ENCODE results near the gene CDC40.
"Not testable (repeated sequence)": the region's sequence is repeated elsewhere in the genome, so short reads cannot be mapped to it uniquely, and the experiment has no call there.

Gene CDC40

GRCh38 chr6:110198561-110198960 lies 18.3 kb downstream of the CDC40 start:
- no peak for DNase-seq

DNA sequence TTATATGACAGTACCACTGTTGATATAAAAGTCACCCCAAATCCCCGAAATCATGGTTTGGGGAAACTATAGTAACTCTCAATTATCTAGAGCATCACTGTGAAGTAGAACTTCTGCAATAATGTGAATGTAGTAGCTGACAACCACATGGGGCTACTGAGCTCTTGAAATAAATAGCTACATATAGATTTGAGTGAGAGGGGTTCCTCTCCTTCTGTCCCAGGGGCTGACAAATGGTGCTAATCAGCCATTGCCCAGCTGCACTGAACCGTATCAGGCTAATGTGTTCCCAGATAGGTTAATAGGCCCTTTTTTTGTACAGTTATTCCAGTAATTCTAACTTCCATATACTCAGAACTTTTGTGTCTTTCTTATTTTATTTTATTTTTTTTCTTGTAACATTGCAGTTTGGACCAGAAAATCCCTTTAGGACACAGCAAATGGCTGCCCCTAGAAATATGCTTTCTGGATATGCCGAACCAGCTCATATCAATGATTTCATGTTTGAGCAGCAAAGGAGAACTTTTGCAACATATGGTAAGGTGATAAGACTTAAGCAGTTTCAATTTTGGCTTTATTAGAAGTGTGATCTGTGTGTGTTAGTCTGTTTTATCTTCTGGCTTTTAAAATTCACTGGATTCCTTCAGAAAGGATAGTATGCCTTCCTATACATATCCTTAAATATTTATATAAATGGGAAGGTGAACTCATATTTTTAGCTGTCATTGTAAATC lies 21.1 kb downstream of the CDC40 start:
- DNase-seq, result no peak

- DNase-seq, result no peak
Observed at GRCh38 chr6:110207652-110208051, 27.4 kb downstream of the CDC40 start.

GRCh38 chr6:110211753-110212152 lies 31.5 kb downstream of the CDC40 start:
- DNase-seq, result no peak

GRCh38 chr6:110214338-110214737 lies 34.1 kb downstream of the CDC40 start:
- DNase-seq, result no peak

- DNase-seq, result peak in 4 of 58 donors; percentile 6 to 49 (median 13)
Observed at GRCh38 chr6:110216140-110216539, 35.9 kb downstream of the CDC40 start.

DNA sequence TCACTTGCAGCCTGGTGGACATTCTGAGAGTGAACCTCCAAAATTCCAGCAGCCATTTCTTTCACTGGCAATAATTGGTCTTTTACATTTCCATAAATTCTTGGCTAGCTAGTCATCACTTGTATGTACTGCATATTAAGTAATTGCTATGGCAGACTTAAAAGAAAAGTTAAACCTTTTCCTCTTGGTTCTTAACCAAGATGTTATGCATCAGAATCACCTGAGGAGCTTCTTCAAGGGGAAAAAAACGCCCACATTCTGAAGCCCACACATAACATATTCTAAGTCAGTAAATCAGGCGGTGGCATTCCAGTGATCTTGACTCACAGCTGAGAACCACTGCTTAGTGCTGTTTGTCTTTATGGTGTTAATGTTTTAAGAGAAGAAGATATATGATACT lies 37.0 kb downstream of the CDC40 start:
- no peak for DNase-seq

GRCh38 chr6:110221738-110222137 lies 41.5 kb downstream of the CDC40 start:
- no peak for DNase-seq

GRCh38 chr6:110226261-110226660 lies 46.0 kb downstream of the CDC40 start:
- no peak for DNase-seq

GRCh38 chr6:110232450-110232849 lies 52.2 kb downstream of the CDC40 start:
- DNase-seq, result no peak

GRCh38 chr6:110233770-110234374 lies 53.6 kb downstream of the CDC40 start:
- no peak for DNase-seq

- not testable (repeated sequence) for DNase-seq
Observed at GRCh38 chr6:110236007-110236406, 55.8 kb downstream of the CDC40 start.

GRCh38 chr6:110239526-110240274 lies 59.5 kb downstream of the CDC40 start:
- no peak for DNase-seq

DNA sequence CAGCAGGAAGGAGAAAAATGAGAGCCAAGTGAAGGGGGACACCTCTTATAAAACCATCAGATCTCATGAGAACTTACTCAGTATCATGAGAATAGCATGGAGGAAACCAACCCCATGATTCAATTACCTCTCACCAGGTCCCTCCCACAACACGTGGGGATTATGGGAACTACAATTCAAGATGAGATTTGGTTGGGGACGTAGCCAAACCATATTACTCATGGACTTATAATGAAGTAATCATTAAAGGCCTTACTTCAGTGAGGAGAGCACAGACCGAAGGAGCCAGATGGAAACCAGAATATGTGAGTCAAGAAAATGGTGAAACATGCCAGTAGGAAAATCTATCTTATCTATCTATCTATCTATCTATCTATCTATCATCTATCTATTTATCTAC lies 64.4 kb downstream of the CDC40 start:
- DNase-seq, result not testable (repeated sequence)

DNA sequence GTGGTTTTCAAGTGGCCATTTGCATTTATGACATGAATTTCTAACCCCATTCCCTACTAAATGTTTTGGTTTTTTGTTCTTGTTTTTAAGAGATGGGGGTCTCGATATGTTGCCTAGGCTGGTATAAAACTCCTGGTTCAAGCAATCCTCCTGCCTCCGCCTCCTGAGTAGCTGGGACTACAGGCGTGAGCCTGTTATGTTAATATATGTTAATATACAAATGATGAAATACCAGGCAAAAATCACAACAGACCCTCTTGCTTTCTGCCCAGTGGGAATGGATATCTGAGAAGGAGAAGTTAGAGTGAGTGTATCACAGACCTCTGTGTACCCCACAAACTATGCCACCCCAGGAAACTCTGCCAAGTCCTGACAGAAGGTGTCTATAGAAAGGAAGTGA lies 66.2 kb downstream of the CDC40 start:
- no peak for DNase-seq

DNA sequence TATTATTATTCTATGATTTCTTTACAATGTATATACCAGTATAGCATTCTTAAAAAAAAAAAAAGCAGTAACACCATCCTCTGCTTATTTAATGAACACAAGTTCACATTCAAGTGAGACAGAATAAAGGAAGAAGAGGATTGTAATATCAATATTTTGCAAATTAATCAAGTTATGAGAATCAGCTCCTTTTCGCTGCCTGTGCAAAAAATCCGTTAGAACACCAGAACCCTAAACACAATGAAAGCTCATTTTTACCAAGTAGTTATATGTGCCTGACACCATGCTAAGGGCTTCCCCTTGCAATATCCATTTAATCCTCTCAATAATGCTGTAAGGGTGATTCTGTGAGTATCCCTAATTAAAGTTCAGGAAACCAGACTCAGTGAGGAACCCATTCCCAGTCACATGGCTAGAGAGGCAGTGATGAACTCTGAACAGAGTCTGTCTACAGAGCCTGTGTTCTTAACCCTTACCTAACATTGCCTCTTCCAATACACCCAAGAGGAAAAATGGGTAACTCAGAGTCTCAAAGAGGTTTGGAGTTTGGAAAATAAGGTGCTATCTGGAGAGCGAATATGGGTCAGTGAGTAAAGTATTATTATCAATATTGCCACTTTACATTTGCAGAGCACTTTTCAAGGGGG lies 66.8 kb downstream of the CDC40 start:
- no peak for DNase-seq

- DNase-seq, result no peak
Observed at GRCh38 chr6:110250058-110250457, 69.8 kb downstream of the CDC40 start.

- no peak for DNase-seq
Observed at GRCh38 chr6:110250838-110251237, 70.6 kb downstream of the CDC40 start.

DNA sequence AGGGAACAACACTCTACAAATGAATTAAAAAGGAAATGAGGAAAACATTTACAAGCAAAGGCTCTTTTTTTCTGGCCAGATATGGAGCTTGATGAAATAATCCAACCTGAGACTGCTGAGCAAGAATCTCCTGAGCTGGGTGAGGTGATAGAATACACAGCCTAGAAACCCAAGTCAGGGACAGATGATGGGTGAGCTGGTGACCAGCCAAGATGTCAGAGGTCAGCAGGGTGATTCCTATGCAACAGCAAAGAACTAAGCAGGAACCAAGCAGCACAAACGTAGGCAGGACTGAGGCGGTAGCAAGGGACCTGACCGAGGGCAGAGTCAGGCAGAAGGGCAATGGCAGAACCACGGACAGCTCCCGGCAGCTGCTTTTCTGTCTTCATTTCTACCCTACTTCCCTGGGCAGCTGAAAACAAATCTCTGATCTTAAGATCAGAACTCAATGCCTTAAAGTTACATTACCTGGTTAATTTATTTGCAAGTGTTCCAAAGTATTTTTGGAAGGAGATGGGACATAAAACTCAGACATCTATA lies 75.1 kb downstream of the CDC40 start:
- no peak for DNase-seq

GRCh38 chr6:110256366-110256765 lies 76.1 kb downstream of the CDC40 start:
- no peak for DNase-seq

- no peak for DNase-seq
Observed at GRCh38 chr6:110265273-110265672, 85.0 kb downstream of the CDC40 start.

DNA sequence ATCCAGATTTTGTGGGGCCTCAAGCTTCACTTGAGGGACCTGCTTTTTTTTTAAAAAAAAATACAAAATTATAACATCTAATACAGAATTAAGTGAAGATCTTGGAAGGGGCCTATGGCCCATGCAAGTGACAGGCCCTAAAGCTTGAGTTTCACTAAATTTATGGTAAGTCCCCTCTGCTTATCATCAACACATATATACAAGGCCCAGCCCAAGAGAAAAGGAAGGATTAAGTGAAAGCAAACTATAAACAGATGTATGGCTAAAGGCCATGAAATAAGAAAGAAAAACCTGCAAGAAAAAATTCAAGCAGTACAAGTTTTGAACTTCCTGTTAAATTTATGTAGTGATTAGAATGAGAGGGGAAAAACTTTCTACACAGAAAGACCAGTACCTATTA lies 86.8 kb downstream of the CDC40 start:
- DNase-seq, result no peak

Data from anterior cingulate cortex (tissue), 58 donors.